Tibial nerve (tissue), 4 donors: Measurements from ENCODE around the gene MATR3.

Experiments
- CTCF ChIP-seq, 5 experiments: fragments of 200-600 bp in 3 of 5; fragments of 450-650 bp in 2 of 5; sonication (generic) in 3 of 5; IDR thresholded peaks; one replicate each; pipeline ENCODE4 v1.5.1; 2016 to 2019; ENCODE audit warnings: antibody characterized with exemption in 5 of 5, mild to moderate bottlenecking in 3 of 5, moderate library complexity in 2 of 5
- EP300 ChIP-seq, 2 donors: sonication (generic); formaldehyde crosslinking; IDR thresholded peaks; one replicate each; pipeline ENCODE4 v1.6.1; 2017; ENCODE audit warnings: antibody characterized with exemption in 2 of 2, mild to moderate bottlenecking in 1 of 2
- POLR2A ChIP-seq, 2 donors: fragments of 450-650 bp; IDR thresholded peaks; one replicate each; pipeline ENCODE4 v1.6.1; 2017; ENCODE audit warnings: antibody characterized with exemption in 2 of 2, mild to moderate bottlenecking in 2 of 2, moderate library complexity in 2 of 2

- no peak for TF ChIP-seq CTCF (IDR thresholded peaks at IDR 0.05)
- no peak for TF ChIP-seq POLR2A (IDR thresholded peaks at IDR 0.05)
- TF ChIP-seq EP300 (IDR thresholded peaks at IDR 0.05), result no peak
These were observed 4.0 kb downstream of the MATR3 start for GRCh38 chr5:139297439-139298133.
